Lung (tissue), 12 donors: Measurements from ENCODE around the gene TAGLN3. TPM values are rescaled to one million over a fixed set of nuclear protein-coding genes. Genes with fewer than 3 reads are reported as not detected.

Source experiments
- ATAC-seq: fragments of 200-7000 bp; cut with Tn5 transposase; one replicate; pipeline ENCODE4 v1.9.1; 2020; ENCODE audit warnings: moderate number of reproducible peaks; ENCODE audit not compliant: insufficient read depth, low FRiP score
- DNase-seq, 3 donors: peaks; one replicate each; pipeline ENCODE4 v3.0.0-alpha.2; 2013 to 2017
- H3K27ac ChIP-seq, 2 donors: one replicate each; pipeline ENCODE4 v1.5.1; 2013; ENCODE audit warnings: mild to moderate bottlenecking in 2 of 2, moderate library complexity in 2 of 2, control low read depth in 1 of 2, inconsistent platforms in 1 of 2, low read depth in 1 of 2, low read length in 1 of 2
- H3K27me3 ChIP-seq, 3 donors: one replicate each; pipeline ENCODE4 v1.5.1; 2013; ENCODE audit warnings: low read length in 2 of 3; ENCODE audit not compliant: control insufficient read depth in 3 of 3, insufficient read depth in 3 of 3
- H3K36me3 ChIP-seq, 4 donors: one replicate each; pipeline ENCODE4 v1.5.1; 2013; ENCODE audit warnings: low read length in 4 of 4, mild to moderate bottlenecking in 1 of 4, moderate library complexity in 1 of 4; ENCODE audit not compliant: control insufficient read depth in 4 of 4, insufficient read depth in 4 of 4
- H3K4me1 ChIP-seq, 5 donors: one replicate each; pipeline ENCODE4 v1.5.1; 2013; ENCODE audit warnings: low read length in 5 of 5, mild to moderate bottlenecking in 2 of 5, moderate library complexity in 1 of 5; ENCODE audit not compliant: control insufficient read depth in 5 of 5, insufficient read depth in 5 of 5
- H3K4me3 ChIP-seq: one replicate; pipeline ENCODE4 v1.5.1; 2013; ENCODE audit warnings: mild to moderate bottlenecking, control low read depth, moderate library complexity
- H3K9ac ChIP-seq, 2 donors: one replicate each; pipeline ENCODE4 v1.5.1; 2013; ENCODE audit warnings: low read length in 2 of 2, control low read depth in 1 of 2; ENCODE audit not compliant: insufficient read depth in 1 of 2
- H3K9me3 ChIP-seq, 4 donors: one replicate each; pipeline ENCODE4 v1.5.1; 2013; ENCODE audit warnings: low read length in 3 of 4, mild to moderate bottlenecking in 1 of 4, moderate library complexity in 1 of 4; ENCODE audit not compliant: control insufficient read depth in 4 of 4, insufficient read depth in 3 of 4
- CTCF ChIP-seq: IDR thresholded peaks from 2 replicates; pipeline ENCODE4 v1.5.1; 2012; ENCODE audit warnings: mild to moderate bottlenecking; ENCODE audit errors: control extremely low read depth, extremely low read depth
- WGBS, 2 donors: extraction: QIAGEN DNeasy Blood & Tissue Kit; methylation state at CpG; one replicate each; pipeline ENCODE4 v1.1.7; 2013; 5-methylcytosine and 5-hydroxymethylcytosine counted together
- polyA plus RNA-seq, 2 donors: library from polyadenylated mRNA; stranded (reverse); fragments of 200-250 nt; gene quantifications; one replicate each; pipeline ENCODE4 v1.2.1, GENCODE V29; 2013
- total RNA-seq, 2 donors: library from RNA; depleted of rRNA in 1 of 2; stranded (reverse); fragments of >200 nt in 1 of 2; gene quantifications; one replicate each; pipeline ENCODE4 v1.2.1, GENCODE V29; 2014 to 2021
- donor health status: control.
- donor health status: control.
- donor health status: Bipolar disorder and iron deficiency.
- donor health status: healthy.
- donor health status: DM: yes; HTN: yes; CAD: no.

The TAGLN3 gene
- total and polyA plus RNA-seq, 4 donors = 0.71 to 2.6 (median 1.6) TPM

GRCh38 chr3:111971533-111972130 is 27.1 kb upstream of the TAGLN3 start:
- DNase-seq (peak; percentile 35 to 80 (median 59)), ATAC-seq (no peak)
- Histone ChIP-seq H3K4me3 (no peak overlapping the region), H3K27me3 (no peaks in the 10 kb centered on the region), H3K9me3 (no peaks in the 10 kb centered on the region), H3K9ac (no peak overlapping the region), H3K27ac (peak overlapping the region in 1 of 2 donors; percentile 69), H3K4me1 (peaks cover 0 to 56% (median 8%) of the 10 kb centered on the region in 5 donors), H3K36me3 (peaks cover 0 to 21% (median 2%) of the 10 kb centered on the region in 4 donors)
- WGBS, 2 donors = 79 to 86% methylated on average over 11 of the region's 11 CpGs
- no peak for TF ChIP-seq CTCF

- WGBS, 2 donors = 82 to 94% methylated on average over 3 of the region's 3 CpGs
- no peak overlapping the region for H3K4me3 ChIP-seq
- DNase-seq (no peak), ATAC-seq (no peak)
- H3K4me1 ChIP-seq = peaks cover 0 to 45% (median 4%) of the 10 kb centered on the region in 5 donors
- no peaks in the 10 kb centered on the region for H3K27me3 ChIP-seq
- H3K9ac ChIP-seq = no peak overlapping the region
- H3K27ac ChIP-seq = no peak overlapping the region
- H3K36me3 ChIP-seq = peaks cover 0 to 17% (median 2%) of the 10 kb centered on the region in 4 donors
- TF ChIP-seq CTCF = no peak
- H3K9me3 ChIP-seq = no peaks in the 10 kb centered on the region
These were observed 25.8 kb upstream of the TAGLN3 start for GRCh38 chr3:111972891-111973290.

- peaks cover 0 to 14% (median 5%) of the 10 kb centered on the region in 4 donors for H3K36me3 ChIP-seq
- no peaks in the 10 kb centered on the region for H3K9me3 ChIP-seq
- H3K4me3 ChIP-seq = no peak overlapping the region
- TF ChIP-seq CTCF = no peak
- no peak for ATAC-seq
- H3K27ac ChIP-seq = no peak overlapping the region
- no peak overlapping the region for H3K9ac ChIP-seq
- no peaks in the 10 kb centered on the region for H3K27me3 ChIP-seq
- no peak for DNase-seq
- peaks cover 0 to 31% (median 1%) of the 10 kb centered on the region in 5 donors for H3K4me1 ChIP-seq
- 88 to 90% methylated on average over 2 of the region's 2 CpGs for WGBS, 2 donors
These were observed 23.6 kb upstream of the TAGLN3 start for GRCh38 chr3:111975131-111975530.

GRCh38 chr3:111976254-111976653 is 22.5 kb upstream of the TAGLN3 start:
- ATAC-seq = no peak
- Histone ChIP-seq H3K9ac (no peak overlapping the region), H3K36me3 (peaks cover 0 to 14% (median 5%) of the 10 kb centered on the region in 4 donors), H3K4me3 (no peak overlapping the region), H3K27me3 (no peaks in the 10 kb centered on the region), H3K4me1 (peaks cover 0 to 31% (median 5%) of the 10 kb centered on the region in 5 donors), H3K9me3 (no peaks in the 10 kb centered on the region), H3K27ac (no peak overlapping the region)
- DNase-seq = no peak
- no peak for TF ChIP-seq CTCF
- WGBS, 2 donors = 67 to 86% methylated on average over 2 of the region's 2 CpGs
